K562 (cell line): ENCODE data around the gene ATPAF2. TPM values are rescaled to one million over a fixed set of nuclear protein-coding genes. Genes with fewer than 3 reads are reported as not detected.
A peak's percentile ranks its signal among the peaks of the same experiment; 100 is the strongest.

Source experiments
- ATAC-seq: fragments of 200-7000 bp; cut with Tn5 transposase; 3 replicates; pipeline ENCODE4 v1.9.1; 2020; ENCODE audit warnings: moderate library complexity
- BruUV-seq: library from RNA; stranded (reverse); fragments of 400-500 nt; replicated peaks from 2 replicates; lab custom pipeline; 2021; lab: Mats Ljungman, UMichigan
- CTCF ChIA-PET: fragments of 300-600 bp; formaldehyde crosslinking; extraction: SDS; loops from one replicate; lab custom pipeline; 2021; ENCODE audit warnings: low intra/inter-chr PET ratio; lab: Yijun Ruan, JAX
- POLR2A ChIA-PET: fragments of 300-600, 350-650 bp; sonication (Branson Sonifier 250); formaldehyde crosslinking; extraction: SDS; loops from one replicate; lab custom pipeline; 2021; ENCODE audit warnings: antibody characterized with exemption, inconsistent platforms; lab: Yijun Ruan, JAX
- DNase-seq, 4 experiments: peaks; one replicate each; pipeline versions ENCODE4 v3.0.0 to v3.0.0-alpha.2; 2011 to 2018; ENCODE audit warnings: low spot score in 3 of 4, mixed read lengths in 3 of 4; ENCODE audit errors: extremely low read depth in 1 of 4
- FAIRE-seq: peaks from 2 replicates; lab custom pipeline; 2011; peaks lifted over from hg19 to GRCh38; lab: Jason Lieb, UNC
- H2AFZ ChIP-seq: 2 replicates; pipeline ENCODE4 v1.6.0; 2011; ENCODE audit warnings: low read depth, low read length, control low read depth, inconsistent platforms
- H3K27ac ChIP-seq: fragments of 200-600 bp; 3 replicates; pipeline ENCODE4 v1.8.0; 2011; ENCODE audit warnings: low read depth, mild to moderate bottlenecking, control low read depth, inconsistent platforms, low read length, moderate library complexity, mixed read lengths; ENCODE audit errors: extremely low read depth
- H3K27me3 ChIP-seq, 2 experiments: fragments of 300-600 bp in 1 of 2; 2 replicates in 1 of 2; 3 replicates in 1 of 2; pipeline versions ENCODE4 v1.6.0 to v1.8.0; 2011; ENCODE audit warnings: inconsistent platforms in 2 of 2, low read length in 2 of 2, mild to moderate bottlenecking in 1 of 2, mixed read lengths in 1 of 2, moderate library complexity in 1 of 2; ENCODE audit not compliant: control insufficient read depth in 2 of 2, insufficient read depth in 2 of 2
- H3K36me3 ChIP-seq: fragments of 300-600 bp; 3 replicates; pipeline ENCODE4 v1.8.0; 2011; ENCODE audit warnings: mild to moderate bottlenecking, low read length, inconsistent platforms; ENCODE audit not compliant: control insufficient read depth, insufficient read depth
- H3K4me1 ChIP-seq, 2 experiments: fragments of 200-600 bp in 1 of 2; replicated peaks in 1 of 2; 2 replicates in 1 of 2; 3 replicates in 1 of 2; pipeline versions ENCODE4 v1.5.1 to v1.8.0; 2011; ENCODE audit warnings: inconsistent platforms in 2 of 2, low read length in 2 of 2, mild to moderate bottlenecking in 1 of 2, mixed read lengths in 1 of 2, moderate library complexity in 1 of 2; ENCODE audit not compliant: control insufficient read depth in 2 of 2, insufficient read depth in 2 of 2
- H3K4me2 ChIP-seq: 2 replicates; pipeline ENCODE4 v1.6.1; 2011; ENCODE audit warnings: low read length, control low read depth, inconsistent platforms, mixed read lengths; ENCODE audit not compliant: insufficient read depth
- H3K4me3 ChIP-seq: fragments of 200-600 bp; sonication (generic), shearing (Covaris generic); 2 replicates; pipeline ENCODE4 v1.5.1; 2016; ENCODE audit warnings: control low read depth, inconsistent platforms
- H3K79me2 ChIP-seq: fragments of 200-600 bp; 3 replicates; pipeline ENCODE4 v1.8.0; 2011; ENCODE audit warnings: low read length, inconsistent platforms; ENCODE audit not compliant: control insufficient read depth, insufficient read depth
- H3K9ac ChIP-seq, 2 experiments: 2 replicates each; pipeline versions ENCODE4 v1.6.0 to v1.6.1; 2011; ENCODE audit warnings: low read depth in 2 of 2, low read length in 2 of 2, control low read depth in 1 of 2, inconsistent platforms in 1 of 2, mild to moderate bottlenecking in 1 of 2, mixed read lengths in 1 of 2; ENCODE audit not compliant: insufficient read depth in 1 of 2
- H3K9me1 ChIP-seq: one replicate; pipeline ENCODE4 v1.6.0; 2011; ENCODE audit warnings: inconsistent platforms, mild to moderate bottlenecking, low read length, moderate library complexity; ENCODE audit not compliant: control insufficient read depth, insufficient read depth
- H3K9me3 ChIP-seq: replicated peaks from 2 replicates; pipeline ENCODE4 v1.5.1; 2011; ENCODE audit warnings: low read depth, low read length, inconsistent platforms; ENCODE audit not compliant: control insufficient read depth, insufficient read depth
- H4K20me1 ChIP-seq: replicated peaks from 2 replicates; pipeline ENCODE4 v1.6.1; 2011; ENCODE audit warnings: low read length, inconsistent platforms, mixed read lengths; ENCODE audit not compliant: control insufficient read depth, insufficient read depth
- ARHGAP35 ChIP-seq: fragments of 450-650 bp; IDR thresholded peaks from 2 replicates; pipeline ENCODE4 v1.6.1; 2018; ENCODE audit not compliant: partially characterized antibody
- CEBPG ChIP-seq, 3 experiments: fragments of 200-800 bp in 1 of 3; sonication (Bioruptor generic) in 1 of 3; sonication (generic) in 1 of 3; formaldehyde crosslinking in 1 of 3; IDR thresholded peaks in 2 of 3; conservative IDR thresholded peaks in 1 of 3; 2 replicates each; pipeline versions ENCODE4 v1.6.1 to v1.8.0; 2016 to 2022; ENCODE audit warnings: missing compliant biosample characterization in 2 of 3, missing genetic modification characterization in 2 of 3, mild to moderate bottlenecking in 1 of 3, missing genetic modification reagents in 1 of 3
- CXXC5 ChIP-seq: fragments of 250-450 bp; sonication (Bioruptor Pico); IDR thresholded peaks from 2 replicates; pipeline ENCODE4 v1.8.0; 2022; ENCODE audit warnings: inconsistent platforms, mild to moderate bottlenecking, moderate library complexity
- ETS2 ChIP-seq: IDR thresholded peaks from 2 replicates; pipeline ENCODE4 v1.6.1; 2016; ENCODE audit warnings: borderline replicate concordance, missing genetic modification characterization, mild to moderate bottlenecking, moderate library complexity, missing compliant biosample characterization; ENCODE audit not compliant: poor library complexity, severe bottlenecking
- FOXA1 ChIP-seq: fragments of 450-650 bp; IDR thresholded peaks from 2 replicates; pipeline ENCODE4 v1.6.1; 2016; ENCODE audit warnings: mild to moderate bottlenecking, borderline replicate concordance
- HDAC3 ChIP-seq: fragments of 450-650 bp; IDR thresholded peaks from 2 replicates; pipeline ENCODE4 v1.6.1; 2018; ENCODE audit warnings: borderline replicate concordance, mild to moderate bottlenecking, moderate library complexity; ENCODE audit not compliant: partially characterized antibody
- HOXB6 ChIP-seq: fragments of 250-450 bp; sonication (Bioruptor Pico); IDR thresholded peaks from 2 replicates; pipeline ENCODE4 v1.5.1; 2022; ENCODE audit warnings: mild to moderate bottlenecking, borderline replicate concordance
- KLF10 ChIP-seq: fragments of 250-450 bp; sonication (Bioruptor Pico); IDR thresholded peaks from 2 replicates; pipeline ENCODE4 v1.6.1; 2021; ENCODE audit warnings: matching md5 sums
- NEUROD1 ChIP-seq: fragments of 150-350 bp; IDR thresholded peaks from 2 replicates; pipeline ENCODE4 v1.6.1; 2014; ENCODE audit warnings: borderline replicate concordance, low read length, low read depth; ENCODE audit not compliant: partially characterized antibody
- PPARD ChIP-seq: fragments of 250-450 bp; sonication (Bioruptor Pico); IDR thresholded peaks from 2 replicates; pipeline ENCODE4 v1.8.0; 2022; ENCODE audit warnings: inconsistent platforms, mild to moderate bottlenecking, moderate library complexity
- SIX5 ChIP-seq, 2 experiments: IDR thresholded peaks; 2 replicates each; pipeline ENCODE4 v1.6.1; 2011; ENCODE audit warnings: low read length in 2 of 2, borderline replicate concordance in 1 of 2, low read depth in 1 of 2, mild to moderate bottlenecking in 1 of 2, moderate library complexity in 1 of 2; ENCODE audit not compliant: insufficient read depth in 1 of 2
- TCFL5 ChIP-seq: fragments of 250-450 bp; sonication (Bioruptor Pico); conservative IDR thresholded peaks from 2 replicates; pipeline ENCODE4 v1.6.1; 2021; ENCODE audit warnings: mild to moderate bottlenecking, moderate library complexity, matching md5 sums
- WHSC1 ChIP-seq: IDR thresholded peaks from one replicate; pipeline ENCODE4 v1.6.1; 2012; ENCODE audit warnings: low read length, control low read depth, inconsistent platforms
- ZBED1 ChIP-seq: IDR thresholded peaks from 2 replicates; pipeline ENCODE4 v1.6.1; 2014
- ZNF197 ChIP-seq: fragments of 200-800 bp; sonication (Bioruptor generic); IDR thresholded peaks from 2 replicates; pipeline ENCODE4 v1.6.1; 2016; ENCODE audit warnings: low read depth, missing genetic modification characterization, missing compliant biosample characterization
- ZZZ3 ChIP-seq: fragments of 450-650 bp; IDR thresholded peaks from 2 replicates; pipeline ENCODE4 v1.6.1; 2016; ENCODE audit warnings: antibody characterized with exemption, mild to moderate bottlenecking, moderate library complexity
- WGBS: fragments of 100-300 bp; shearing (Covaris generic); methylation state at CpG from one replicate; pipeline ENCODE4 v1.1.6; 2016; ENCODE audit warnings: low coverage, mixed read lengths; ENCODE audit not compliant: insufficient coverage; ENCODE audit errors: missing lambda C conversion rate; 5-methylcytosine and 5-hydroxymethylcytosine counted together
- in situ Hi-C: fragments of 300-500 bp; cut with MboI; formaldehyde crosslinking; loops from 4 replicates; pipeline ENCODE4 v1.15.0; 2018; ENCODE audit warnings: inconsistent platforms, mixed read lengths
- intact Hi-C: fragments of 100-400 bp; cut with micrococcal nuclease; formaldehyde crosslinking; loops from 2 replicates; pipeline ENCODE4 v1.14.2; 2022
- polyA plus RNA-seq, 8 experiments: library from polyadenylated mRNA; depleted of rRNA in 4 of 8; stranded (reverse) in 5 of 8; unstranded in 3 of 8; fragments of >200 nt; fragmentation: Nextera tagmentation in 2 of 8; fragmentation: Illumina TruSeq in 1 of 8; extraction: Ambion mirVana in 2 of 8; extraction: Trizol in 1 of 8; gene quantifications; 2 replicates each; pipeline versions ENCODE4 v1.2.1 to v1.2.3, GENCODE V29; 2011 to 2014; ENCODE audit warnings: inconsistent platforms in 1 of 8, missing spikeins in 1 of 8
- total RNA-seq, 7 experiments: library from RNA; depleted of rRNA in 6 of 7; stranded (reverse); fragments of >200 nt in 6 of 7; fragmentation: Illumina TruSeq in 2 of 7; extraction: Trizol in 2 of 7; gene quantifications; 2 replicates each; pipeline versions ENCODE4 v1.2.1 to v1.2.3, GENCODE V29; 2011 to 2021; ENCODE audit warnings: low replicate concordance in 1 of 7
- TF ChIP-seq, protein P1 (sequence below), 3 experiments: fragments of 200-800 bp in 1 of 3; sonication (Bioruptor generic) in 1 of 3; sonication (generic) in 1 of 3; formaldehyde crosslinking in 1 of 3; IDR thresholded peaks; 2 replicates each; pipeline versions ENCODE4 v1.6.1 to v1.8.0; 2016 to 2022; ENCODE audit warnings: mild to moderate bottlenecking in 2 of 3, missing compliant biosample characterization in 2 of 3, missing genetic modification characterization in 2 of 3, missing genetic modification reagents in 1 of 3
- TF ChIP-seq, protein P2 (sequence below): fragments of 250-450 bp; sonication (Bioruptor Pico); IDR thresholded peaks from 2 replicates; pipeline ENCODE4 v1.4.0; 2020
- TF ChIP-seq, protein P3 (sequence below): fragments of 250-450 bp; sonication (Bioruptor Pico); IDR thresholded peaks from 2 replicates; pipeline ENCODE4 v1.8.0; 2022; ENCODE audit warnings: moderate library complexity, mild to moderate bottlenecking, inconsistent platforms

ATPAF2 gene
- total and polyA plus RNA-seq, 9 of the 15 experiments (the other 6 are each of a cell fraction or from before 2014, with no cell fraction given): 2.1 to 19.2 (median 11.3) TPM

DNA sequence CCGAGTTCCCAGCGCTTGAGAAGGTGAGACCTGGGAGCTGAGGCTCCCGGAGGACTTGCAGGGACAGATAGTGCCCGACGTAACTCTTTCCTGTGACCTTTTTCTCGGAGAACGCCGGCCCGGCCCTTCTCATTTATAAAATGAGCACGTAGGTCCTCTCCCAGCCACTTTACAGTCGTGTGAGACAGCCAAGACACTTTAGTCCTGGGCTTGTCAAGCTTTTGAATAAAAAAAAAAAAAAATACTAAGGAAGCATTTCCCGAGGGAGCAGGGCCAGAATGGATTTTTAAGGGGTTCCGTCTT lies 66.1 kb downstream of the ATPAF2 start:
- Histone ChIP-seq H3K36me3 (no peaks in the 10 kb centered on the region), H3K9ac (peak overlapping the region in 1 of 2 experiments; percentile 25; a peak in 1 of 4 replicates), H3K4me2 (peak overlapping the region; percentile 84), H3K9me1 (no peaks in the 10 kb centered on the region), H3K9me3 (no peaks in the 10 kb centered on the region), H4K20me1 (no peaks in the 10 kb centered on the region), H3K27me3 (no peaks in the 10 kb centered on the region), H3K4me1 (peaks cover 10 to 11% of the 10 kb centered on the region in 2 experiments; a peak in 4 of 5 replicates), H3K79me2 (peaks cover 3% of the 10 kb centered on the region; the same call in 1 of the 3 replicates), H3K4me3 (peak overlapping the region; percentile 61), H2AFZ (peak overlapping the region; percentile 95), H3K27ac (no peak overlapping the region)
- in situ Hi-C loops: no loop called here
- FAIRE-seq (no peak), DNase-seq (no peak), ATAC-seq (no peak)
- CTCF ChIA-PET: interaction anchor here (0.7 kb wide), 1 partner anchor 345 kb away, joined by 3 read pairs; no protein-coding TSS in a partner anchor
- POLR2A ChIA-PET: interaction anchor here (0.8 to 1.0 kb wide), 3 partner anchors 11 to 57 kb away, joined by 3 to 5 read pairs (median 4); no protein-coding TSS in a partner anchor
- no TSS peak for BruUV-seq
- 2% methylated on average over 13 of the region's 13 CpGs for WGBS
- intact Hi-C loops: no loop called here
- TF ChIP-seq, protein P1, sequence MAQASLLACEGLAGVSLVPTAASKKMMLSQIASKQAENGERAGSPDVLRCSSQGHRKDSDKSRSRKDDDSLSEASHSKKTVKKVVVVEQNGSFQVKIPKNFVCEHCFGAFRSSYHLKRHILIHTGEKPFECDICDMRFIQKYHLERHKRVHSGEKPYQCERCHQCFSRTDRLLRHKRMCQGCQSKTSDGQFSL (CRISPR knock-in tag; IDR thresholded peaks at IDR 0.05): no peak
- TF ChIP-seq, protein P1 (tag; IDR thresholded peaks at IDR 0.05): no peak
- no peak for TF ChIP-seq PPARD (CRISPR knock-in tag)
- TF ChIP-seq CEBPG (CRISPR knock-in tag; IDR thresholded peaks at IDR 0.05): no peak
- TF ChIP-seq CEBPG (tag; conservative IDR thresholded peaks at IDR 0.05 in 1 of 2, IDR thresholded peaks at IDR 0.05 in 1 of 2): no peak
- no peak for TF ChIP-seq TCFL5 (CRISPR knock-in tag)
- TF ChIP-seq CXXC5: 0 out of 2 replicates have a peak, but pooled peaks have one; percentile 4
- TF ChIP-seq ZZZ3: no peak
- no peak for TF ChIP-seq ARHGAP35
- TF ChIP-seq, protein P2, sequence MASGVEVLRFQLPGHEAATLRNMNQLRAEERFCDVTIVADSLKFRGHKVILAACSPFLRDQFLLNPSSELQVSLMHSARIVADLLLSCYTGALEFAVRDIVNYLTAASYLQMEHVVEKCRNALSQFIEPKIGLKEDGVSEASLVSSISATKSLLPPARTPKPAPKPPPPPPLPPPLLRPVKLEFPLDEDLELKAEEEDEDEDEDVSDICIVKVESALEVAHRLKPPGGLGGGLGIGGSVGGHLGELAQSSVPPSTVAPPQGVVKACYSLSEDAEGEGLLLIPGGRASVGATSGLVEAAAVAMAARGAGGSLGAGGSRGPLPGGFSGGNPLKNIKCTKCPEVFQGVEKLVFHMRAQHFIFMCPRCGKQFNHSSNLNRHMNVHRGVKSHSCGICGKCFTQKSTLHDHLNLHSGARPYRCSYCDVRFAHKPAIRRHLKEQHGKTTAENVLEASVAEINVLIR (CRISPR knock-in tag): no peak
- peak; percentile 76 for TF ChIP-seq HDAC3
- TF ChIP-seq, protein P3, sequence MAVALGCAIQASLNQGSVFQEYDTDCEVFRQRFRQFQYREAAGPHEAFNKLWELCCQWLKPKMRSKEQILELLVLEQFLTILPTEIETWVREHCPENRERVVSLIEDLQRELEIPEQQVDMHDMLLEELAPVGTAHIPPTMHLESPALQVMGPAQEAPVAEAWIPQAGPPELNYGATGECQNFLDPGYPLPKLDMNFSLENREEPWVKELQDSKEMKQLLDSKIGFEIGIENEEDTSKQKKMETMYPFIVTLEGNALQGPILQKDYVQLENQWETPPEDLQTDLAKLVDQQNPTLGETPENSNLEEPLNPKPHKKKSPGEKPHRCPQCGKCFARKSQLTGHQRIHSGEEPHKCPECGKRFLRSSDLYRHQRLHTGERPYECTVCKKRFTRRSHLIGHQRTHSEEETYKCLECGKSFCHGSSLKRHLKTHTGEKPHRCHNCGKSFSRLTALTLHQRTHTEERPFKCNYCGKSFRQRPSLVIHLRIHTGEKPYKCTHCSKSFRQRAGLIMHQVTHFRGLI (CRISPR knock-in tag): no peak
- TF ChIP-seq WHSC1: no peak
- no peak for TF ChIP-seq ZBED1
- no peak for TF ChIP-seq ZNF197
- no peak for TF ChIP-seq ETS2 (tag)
- TF ChIP-seq KLF10 (CRISPR knock-in tag): no peak
- no peak for TF ChIP-seq NEUROD1
- TF ChIP-seq FOXA1: no peak
- TF ChIP-seq HOXB6 (CRISPR knock-in tag): no peak
- TF ChIP-seq SIX5 (IDR thresholded peaks at IDR 0.05; ENCODE audit: borderline replicate concordance in 1 of 2, insufficient read depth in 1 of 2, low read depth in 1 of 2, low read length in 2 of 2): no peak
